Measurements from ENCODE around the gene RNF26.

Gene RNF26

DNA sequence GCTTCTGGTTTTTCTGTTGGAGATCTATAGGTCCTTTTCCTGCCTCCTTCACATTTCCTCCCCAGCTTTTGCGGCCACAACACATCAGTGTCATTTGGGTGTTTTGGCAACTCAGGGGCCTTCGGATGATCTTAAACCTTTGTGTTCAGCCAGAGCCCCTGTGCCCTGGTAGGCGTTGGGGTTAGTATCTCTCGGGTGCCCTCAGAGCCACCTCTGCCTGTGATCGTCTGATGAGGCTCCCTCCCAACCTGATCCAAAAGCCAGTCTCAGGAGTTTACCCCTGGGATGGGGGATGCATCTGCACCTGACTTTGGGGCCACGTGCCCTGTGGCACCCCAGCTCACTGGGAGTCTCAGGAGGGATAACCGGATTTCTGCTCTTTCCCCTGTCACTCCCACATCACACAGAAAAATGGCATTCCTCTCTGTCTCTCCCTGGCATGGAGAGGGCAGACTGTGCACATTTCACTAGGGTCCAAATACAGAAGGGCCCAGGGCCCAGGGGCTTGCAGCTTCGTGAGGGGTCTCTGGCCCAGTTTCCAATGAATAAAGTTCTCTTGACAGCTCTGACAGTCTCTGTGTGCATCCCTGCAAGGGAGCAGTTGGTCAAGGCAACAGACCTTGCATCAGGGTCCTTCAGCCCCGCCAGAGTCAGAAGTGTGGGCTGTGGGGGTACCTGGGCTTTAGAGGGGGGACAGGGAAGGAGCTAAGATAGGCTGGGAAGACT is 2.6 kb downstream of the RNF26 start:
- DNase-seq (ENCODE audit: low read depth in 3 of 3): no peak

DNA sequence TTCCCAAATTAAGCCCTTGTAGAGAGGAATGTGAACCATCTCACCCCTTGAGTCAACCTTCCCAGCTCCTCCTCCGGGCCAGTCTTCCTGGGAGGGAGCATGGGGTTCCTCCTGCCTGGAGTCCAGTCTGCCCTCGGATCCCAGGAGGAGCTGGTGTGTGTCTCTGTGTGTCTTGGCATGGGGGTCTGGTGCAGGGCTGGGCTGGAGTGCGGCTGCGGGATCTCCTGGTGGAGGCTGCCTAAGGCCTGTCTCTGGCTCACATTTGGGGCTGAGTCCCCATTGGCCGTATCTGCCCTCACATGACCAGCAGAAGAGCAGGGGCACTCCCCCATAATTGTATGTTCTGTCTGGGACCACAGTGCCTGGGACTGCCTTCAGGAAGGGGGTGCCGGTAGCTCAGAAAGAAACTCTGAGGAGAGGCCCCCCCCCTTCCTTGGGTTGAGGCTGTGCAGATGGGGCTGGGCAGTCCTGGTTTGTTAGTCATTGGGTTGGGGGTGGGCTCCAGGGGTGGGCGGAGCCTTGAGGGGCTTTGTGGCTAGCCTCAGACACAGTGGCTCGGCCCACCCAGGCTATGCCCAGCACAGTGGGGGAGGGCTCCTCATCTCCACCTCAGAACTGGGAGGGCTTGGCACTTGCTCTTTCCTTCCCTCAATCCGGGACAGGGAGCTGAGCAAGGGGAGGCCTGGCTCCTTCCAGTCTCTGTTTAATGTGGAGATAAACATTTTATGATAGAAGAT is 3.4 kb downstream of the RNF26 start:
- DNase-seq (ENCODE audit: low read depth in 3 of 3): no peak

GRCh38 chr11:119338318-119338890 is 4.1 kb downstream of the RNF26 start:
- DNase-seq (ENCODE audit: low read depth in 3 of 3): peak; percentile 45 to 68 (median 46)

GRCh38 chr11:119338965-119339588 is 4.8 kb downstream of the RNF26 start:
- no peak for DNase-seq (ENCODE audit: low read depth in 3 of 3)

DNA sequence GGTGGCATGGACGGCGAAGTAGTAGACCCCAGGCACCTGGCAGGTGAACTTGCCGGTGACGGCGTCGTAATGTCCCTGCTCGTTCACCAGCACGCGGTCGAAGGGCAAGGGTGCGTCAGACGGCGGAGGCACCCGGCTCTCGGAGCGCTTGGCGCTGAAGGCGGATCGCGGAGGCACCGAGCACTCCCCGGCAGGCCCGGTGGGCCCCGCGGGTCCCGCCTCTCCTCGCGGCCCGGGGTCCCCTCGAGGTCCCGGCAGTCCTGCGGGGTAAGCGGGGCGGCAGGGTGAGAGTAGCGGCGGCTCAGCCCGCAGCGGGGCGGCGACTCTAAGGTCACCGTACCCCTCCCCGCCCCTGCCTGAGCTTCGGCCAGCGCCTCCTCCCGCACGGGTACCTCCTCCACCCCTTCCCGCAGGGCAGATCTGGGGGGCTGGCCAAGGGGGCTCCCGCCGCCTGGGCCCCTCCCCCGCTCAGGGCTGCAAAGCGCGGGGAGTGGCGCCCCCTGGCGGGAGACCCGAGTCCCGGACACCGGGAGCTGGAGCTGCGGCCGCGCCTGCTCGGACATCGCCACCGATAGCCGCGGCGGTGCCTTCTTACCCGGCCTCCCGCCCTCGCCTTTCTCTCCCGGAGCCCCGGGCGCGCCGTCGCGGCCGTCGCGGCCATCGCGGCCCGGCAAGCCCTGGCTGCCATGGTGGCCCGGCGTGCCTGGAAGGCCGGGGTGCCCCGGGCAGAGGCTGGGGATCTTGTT is 5.4 kb downstream of the RNF26 start:
- no peak for DNase-seq (ENCODE audit: low read depth in 3 of 3)

- no peak for DNase-seq (ENCODE audit: low read depth in 3 of 3)
Observed at GRCh38 chr11:119340335-119341221, 6.3 kb downstream of the RNF26 start, which contains the start of gene C1QTNF5. Gene C1QTNF5, minus strand, starts transcription at chr11:119340883. Its CDS starts 486 bp downstream, at chr11:119340397.

DNA sequence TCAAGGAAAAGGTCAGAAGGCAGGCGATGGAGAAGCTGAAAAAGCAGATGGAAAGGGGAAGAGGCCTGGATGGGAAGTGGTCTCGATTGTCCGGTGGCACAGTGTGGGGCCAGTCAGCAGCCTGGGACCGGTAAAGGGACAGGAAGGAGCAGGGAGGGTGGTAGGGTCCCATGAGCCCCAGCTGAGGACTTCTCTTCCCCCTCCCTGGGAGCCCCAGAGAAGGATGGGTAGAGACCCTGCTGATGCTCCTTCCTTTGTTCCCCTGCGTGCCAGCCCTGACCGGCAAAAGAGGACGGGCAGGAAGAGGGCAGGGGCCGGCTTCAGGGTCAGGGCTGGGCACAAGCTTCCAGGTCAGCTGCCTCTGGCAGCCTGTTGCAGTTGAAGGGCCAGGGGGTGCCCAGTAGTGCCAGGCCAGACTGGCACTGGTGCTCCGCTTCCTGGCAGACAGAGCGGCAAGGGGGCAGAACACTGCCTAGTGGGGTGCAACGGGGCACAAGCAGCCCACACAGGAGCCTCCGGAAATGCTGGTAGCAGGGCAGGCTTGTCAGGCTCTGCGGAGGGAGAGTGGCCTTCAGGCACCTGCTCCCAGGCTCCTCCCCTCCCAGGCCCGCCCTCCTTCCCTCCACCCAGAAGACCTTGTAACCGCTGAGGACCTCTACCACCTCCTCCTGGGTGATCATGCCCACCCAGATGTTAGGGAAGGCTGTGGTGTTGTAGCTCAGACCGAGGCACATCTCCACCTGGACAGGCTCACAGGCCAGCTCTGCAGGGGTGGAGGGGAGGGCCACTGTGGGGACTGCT is 7.1 kb downstream of the RNF26 start:
- no peak for DNase-seq (ENCODE audit: low read depth in 3 of 3)

DNA sequence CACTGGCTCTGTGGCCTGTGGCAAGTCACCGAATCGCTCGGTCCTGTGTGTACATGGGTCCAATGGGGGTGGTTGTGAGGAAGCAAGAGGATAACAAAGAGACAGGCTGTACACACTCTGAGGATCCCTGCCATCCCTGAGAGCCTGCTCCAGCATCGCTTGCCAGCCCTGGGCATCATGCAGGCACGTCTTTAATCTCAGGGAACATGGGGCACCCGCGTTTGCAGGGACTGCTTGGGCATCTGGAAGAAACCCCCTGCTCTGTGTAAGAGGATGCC is 7.6 kb downstream of the RNF26 start:
- DNase-seq (ENCODE audit: low read depth in 3 of 3): no peak

DNA sequence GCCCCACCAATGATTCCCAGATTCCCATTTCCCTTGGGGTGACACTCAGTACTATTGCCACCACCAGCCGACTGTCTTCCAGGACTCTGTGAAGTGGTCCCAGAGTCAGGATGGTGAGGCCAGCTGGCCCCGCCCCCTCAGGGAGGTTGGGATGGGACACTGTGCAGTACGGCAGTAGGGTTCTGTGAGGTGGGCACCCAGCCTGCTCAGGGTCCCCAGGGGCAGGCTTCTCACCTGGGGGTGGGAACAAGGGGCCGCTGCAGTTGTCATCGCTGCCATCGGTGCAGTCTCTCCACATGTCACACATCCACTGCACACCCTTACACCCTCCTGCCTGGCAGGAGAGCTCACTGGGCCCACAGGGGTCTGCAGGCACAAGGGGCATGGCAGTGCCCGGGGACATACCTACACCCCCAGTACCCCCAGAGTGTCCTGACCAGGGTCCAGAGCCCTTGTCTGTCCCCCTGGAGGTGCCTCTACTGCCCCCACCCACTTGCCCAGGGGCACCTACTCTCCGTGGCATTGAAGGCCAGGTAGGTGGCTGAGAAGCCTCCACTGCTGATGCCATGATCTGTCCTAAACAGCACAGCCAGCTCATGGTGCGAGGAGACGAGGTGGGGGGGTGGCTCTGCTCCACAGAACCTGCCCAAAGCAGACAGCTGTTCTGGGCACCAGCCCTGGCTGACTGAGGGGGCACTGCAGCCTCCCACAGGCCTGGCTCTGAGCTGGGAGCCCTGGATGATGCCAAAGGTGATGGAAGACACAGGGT is 8.2 kb downstream of the RNF26 start:
- no peak for DNase-seq (ENCODE audit: low read depth in 3 of 3)

GRCh38 chr11:119343726-119344125 is 9.4 kb downstream of the RNF26 start:
- no peak for DNase-seq (ENCODE audit: low read depth in 3 of 3)

GRCh38 chr11:119344291-119345010 is 10.1 kb downstream of the RNF26 start:
- no peak for DNase-seq (ENCODE audit: low read depth in 3 of 3)

DNA sequence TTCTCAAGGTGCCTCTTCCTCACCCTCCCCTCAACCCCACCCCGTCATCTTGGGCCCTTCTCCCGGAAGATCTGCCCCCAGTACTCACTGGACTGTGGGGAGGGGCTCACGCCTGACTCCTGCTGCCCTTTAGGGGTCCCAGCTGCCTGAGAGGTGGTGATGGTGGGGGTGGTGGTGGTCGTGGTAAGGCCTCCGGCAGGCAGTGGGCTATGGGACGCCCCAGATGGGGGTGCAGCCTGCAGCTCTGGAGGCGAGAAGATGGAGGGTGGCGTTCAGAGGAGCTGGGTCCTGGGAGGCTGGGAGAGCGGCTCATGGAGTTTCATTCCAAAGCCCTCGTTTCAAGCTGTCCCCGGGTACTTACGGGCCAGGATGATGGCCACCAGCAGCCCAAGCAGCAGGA is 11.4 kb downstream of the RNF26 start:
- no peak for DNase-seq (ENCODE audit: low read depth in 3 of 3)

GRCh38 chr11:119346605-119347004 is 12.3 kb downstream of the RNF26 start, which contains the start of gene MFRP:
Gene MFRP, minus strand, starts transcription at chr11:119346705. Its CDS starts 192 bp downstream, at chr11:119346513.
- DNase-seq (ENCODE audit: low read depth in 3 of 3): no peak

GRCh38 chr11:119347242-119347641 is 12.9 kb downstream of the RNF26 start:
- no peak for DNase-seq (ENCODE audit: low read depth in 3 of 3)

- no peak for DNase-seq (ENCODE audit: low read depth in 3 of 3)
Observed at GRCh38 chr11:119347940-119348605, 13.7 kb downstream of the RNF26 start.

DNA sequence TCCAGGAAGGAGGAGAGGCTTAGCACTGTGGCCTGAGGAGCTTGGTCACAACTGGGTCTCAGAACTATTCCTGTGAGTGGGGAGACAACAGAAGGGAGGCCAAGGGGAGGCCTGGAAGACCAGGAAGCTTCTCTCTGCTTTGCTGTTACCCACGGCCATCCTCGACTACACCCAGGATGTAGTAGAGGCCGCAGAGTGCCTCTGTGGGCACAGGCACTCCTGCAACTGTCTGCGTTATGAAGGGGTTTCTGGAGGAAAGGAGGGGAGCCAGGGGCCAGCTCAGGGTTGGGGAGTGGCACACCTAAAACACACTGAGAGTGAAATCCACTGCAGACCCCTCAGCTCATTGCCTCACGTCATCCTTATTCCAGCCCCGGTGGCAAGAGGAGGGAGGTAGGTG is 16.0 kb downstream of the RNF26 start:
- DNase-seq (ENCODE audit: low read depth in 3 of 3): no peak

GRCh38 chr11:119351232-119351631 is 16.9 kb downstream of the RNF26 start:
- no peak for DNase-seq (ENCODE audit: low read depth in 3 of 3)

DNA sequence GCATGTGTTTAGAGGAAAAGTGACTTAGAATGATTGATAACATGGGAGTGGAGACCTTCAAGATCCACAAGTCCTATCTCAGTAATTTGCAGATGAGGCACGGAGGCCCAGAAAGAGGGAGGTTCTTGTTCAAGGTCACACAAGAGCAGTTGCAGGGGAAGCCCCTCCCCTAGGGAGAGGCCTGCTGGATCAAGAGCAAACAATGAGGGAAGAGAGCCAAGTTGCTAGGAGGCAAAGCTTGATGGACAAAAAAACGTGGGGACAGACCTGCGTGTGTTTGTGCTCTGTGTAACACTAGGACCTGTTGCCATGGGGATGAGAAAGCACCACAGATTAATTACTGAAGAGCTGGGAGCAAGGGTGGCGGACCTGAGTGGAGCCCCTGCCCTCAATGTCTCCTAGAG is 18.5 kb downstream of the RNF26 start:
- no peak for DNase-seq (ENCODE audit: low read depth in 3 of 3)

Data from stimulated activated CD4-positive, alpha-beta T cell treated with anti-CD3 and anti-CD28 coated beads, TNF-alpha, amount 100 ng/mL, for 24 hours (primary cell).